UCSD-AML1 (cell line): ENCODE data around the gene MED17.

Source experiments
- DNase-seq: peaks from one replicate; lab custom pipeline; 2025; ENCODE audit not compliant: unreplicated experiment; lab: John Stamatoyannopoulos, UW

MED17 gene

GRCh38 chr11:93846411-93846810, 62.3 kb downstream of the MED17 start:
- DNase-seq = no peak

DNA sequence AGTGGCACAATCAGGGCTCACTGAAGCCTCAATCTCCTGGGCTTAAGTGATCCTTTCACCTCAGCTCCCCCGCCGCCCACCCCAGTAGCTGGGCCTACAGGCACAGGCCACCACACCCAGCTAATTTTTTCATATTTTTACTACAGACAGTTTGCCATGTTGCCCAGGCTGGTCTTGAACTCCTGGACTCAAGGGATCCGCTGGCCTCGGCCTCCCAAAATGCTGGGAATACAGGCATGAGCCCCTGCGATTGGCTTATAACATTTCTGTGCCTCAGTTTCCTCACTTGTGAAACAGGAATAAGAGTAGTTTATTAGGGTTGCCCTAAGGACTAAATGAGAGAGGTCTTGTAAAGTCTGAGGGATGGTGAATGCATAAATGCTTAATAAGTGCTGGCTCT, 65.1 kb downstream of the MED17 start:
- no peak for DNase-seq

DNA sequence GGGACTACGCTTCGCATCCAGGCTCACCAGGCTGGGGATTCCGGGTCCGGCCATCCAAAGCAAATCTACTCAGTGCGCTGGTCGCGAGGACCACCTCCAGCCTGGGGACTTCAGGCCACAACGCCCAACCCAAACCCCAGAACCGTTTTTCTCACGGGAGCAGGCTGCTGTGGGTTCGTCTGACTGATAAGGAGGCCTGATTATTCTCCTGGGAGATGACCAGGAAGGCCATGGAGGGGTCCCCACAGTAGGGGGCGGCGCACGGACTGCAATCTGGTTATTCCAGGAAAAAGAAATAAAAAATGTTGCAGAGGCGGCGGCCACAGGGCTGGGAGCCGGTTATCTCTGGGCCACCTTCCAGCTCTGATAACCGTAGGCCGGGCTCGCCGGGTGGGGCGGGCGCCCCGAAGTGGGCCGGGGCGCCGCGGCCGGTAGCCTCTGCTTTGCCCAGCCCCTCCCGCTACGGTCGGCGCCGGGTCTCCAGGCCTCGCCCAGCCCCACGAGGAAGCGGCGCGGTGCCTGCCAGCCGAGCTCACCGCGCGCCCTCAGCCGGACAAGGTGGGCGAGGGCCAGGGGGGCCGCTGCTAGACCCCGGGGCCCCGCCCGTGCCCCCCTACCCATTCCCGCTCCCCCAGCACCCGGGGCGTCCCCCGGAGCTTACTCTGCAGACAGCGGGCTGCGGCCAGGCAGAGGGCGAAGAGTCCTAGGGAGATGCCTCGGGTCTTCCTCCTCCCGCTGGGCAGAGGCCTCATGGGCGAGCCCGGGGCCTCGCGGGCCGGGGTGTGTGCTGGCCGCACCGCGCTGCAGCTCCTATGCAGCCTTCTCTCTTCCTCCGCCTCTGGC, 65.9 kb downstream of the MED17 start:
- no peak for DNase-seq

GRCh38 chr11:93850594-93851018, 66.5 kb downstream of the MED17 start, which contains the start of gene VSTM5:
Gene VSTM5, minus strand, starts transcription at chr11:93850618. Its CDS starts 116 bp downstream, at chr11:93850502.
- DNase-seq = no peak

- no peak for DNase-seq
These were observed 68.2 kb downstream of the MED17 start for GRCh38 chr11:93852242-93852641.

- no peak for DNase-seq
These were observed 73.5 kb downstream of the MED17 start for GRCh38 chr11:93857413-93858120.

- no peak for DNase-seq
These were observed 74.2 kb downstream of the MED17 start for GRCh38 chr11:93858121-93858775.

DNA sequence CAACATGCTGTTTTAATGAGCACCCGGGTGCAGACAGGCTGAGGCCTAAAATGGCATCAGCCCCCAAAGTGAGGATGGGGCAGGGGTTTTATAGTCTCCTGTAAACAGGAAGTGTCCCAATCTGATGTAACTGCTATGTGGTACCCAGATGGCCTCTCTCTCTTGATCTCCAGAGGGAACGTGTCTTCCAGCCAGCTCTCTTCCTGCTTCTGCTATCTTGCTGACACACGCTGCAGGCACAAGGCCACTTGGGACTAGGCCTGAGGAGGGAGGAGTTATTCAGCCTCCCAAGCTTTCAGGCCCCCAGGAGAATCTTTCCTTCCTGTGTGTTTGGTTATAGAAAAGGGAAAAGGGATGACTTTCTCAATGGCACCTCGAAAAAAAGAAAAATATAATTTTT, 77.7 kb downstream of the MED17 start:
- no peak for DNase-seq
